Measurements from ENCODE around the gene ILDR2.

The ILDR2 gene

GRCh38 chr1:166911624-166912023 lies 63.7 kb downstream of the ILDR2 start:
- H3K4me3 ChIP-seq (ENCODE audit: low read depth, low read length): no peak overlapping the region
- TF ChIP-seq CTCF (IDR thresholded peaks at IDR 0.05; ENCODE audit: insufficient read depth, low read depth, low read length, missing control alignments): no peak
- no peak for DNase-seq (ENCODE audit: low read depth)

GRCh38 chr1:166910396-166910994 lies 64.8 kb downstream of the ILDR2 start:
- DNase-seq (ENCODE audit: low read depth): peak; percentile 93
- peak; percentile 82 for TF ChIP-seq CTCF (IDR thresholded peaks at IDR 0.05; ENCODE audit: insufficient read depth, low read depth, low read length, missing control alignments)
- no peak overlapping the region for H3K4me3 ChIP-seq (ENCODE audit: low read depth, low read length)

DNA sequence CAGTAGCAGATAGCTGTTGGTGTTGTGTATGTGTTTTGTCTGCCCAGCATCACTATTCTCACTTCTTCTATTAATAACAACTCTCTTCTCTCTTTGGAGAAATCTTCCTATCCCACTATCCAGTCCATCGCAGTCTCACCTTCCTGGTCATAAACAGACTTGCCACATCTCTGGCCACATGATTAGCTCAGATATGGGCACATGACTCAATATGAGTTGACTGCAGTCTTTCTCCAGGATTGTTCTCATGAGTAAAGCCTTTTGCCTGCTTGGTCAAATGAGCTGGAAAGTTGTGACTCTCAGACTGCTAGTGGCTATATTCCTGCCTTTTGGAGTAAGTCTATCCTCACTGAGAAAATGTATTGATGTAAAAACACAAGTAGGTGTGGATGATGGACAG lies 66.4 kb downstream of the ILDR2 start:
- no peak for DNase-seq (ENCODE audit: low read depth)
- no peak for TF ChIP-seq CTCF (IDR thresholded peaks at IDR 0.05; ENCODE audit: insufficient read depth, low read depth, low read length, missing control alignments)
- H3K4me3 ChIP-seq (ENCODE audit: low read depth, low read length): no peak overlapping the region

- DNase-seq (ENCODE audit: low read depth): peak; percentile 50
- TF ChIP-seq CTCF (IDR thresholded peaks at IDR 0.05; ENCODE audit: insufficient read depth, low read depth, low read length, missing control alignments): no peak
- H3K4me3 ChIP-seq (ENCODE audit: low read depth, low read length): no peak overlapping the region
Measured at GRCh38 chr1:166907763-166908162, 67.6 kb downstream of the ILDR2 start.

- no peak for TF ChIP-seq CTCF (IDR thresholded peaks at IDR 0.05; ENCODE audit: insufficient read depth, low read depth, low read length, missing control alignments)
- no peak overlapping the region for H3K4me3 ChIP-seq (ENCODE audit: low read depth, low read length)
- DNase-seq (ENCODE audit: low read depth): no peak
Measured at GRCh38 chr1:166907051-166907450, 68.3 kb downstream of the ILDR2 start.

- no peak for DNase-seq (ENCODE audit: low read depth)
- H3K4me3 ChIP-seq (ENCODE audit: low read depth, low read length): no peak overlapping the region
- TF ChIP-seq CTCF (IDR thresholded peaks at IDR 0.05; ENCODE audit: insufficient read depth, low read depth, low read length, missing control alignments): no peak
Measured at GRCh38 chr1:166906647-166907046, 68.7 kb downstream of the ILDR2 start.

DNA sequence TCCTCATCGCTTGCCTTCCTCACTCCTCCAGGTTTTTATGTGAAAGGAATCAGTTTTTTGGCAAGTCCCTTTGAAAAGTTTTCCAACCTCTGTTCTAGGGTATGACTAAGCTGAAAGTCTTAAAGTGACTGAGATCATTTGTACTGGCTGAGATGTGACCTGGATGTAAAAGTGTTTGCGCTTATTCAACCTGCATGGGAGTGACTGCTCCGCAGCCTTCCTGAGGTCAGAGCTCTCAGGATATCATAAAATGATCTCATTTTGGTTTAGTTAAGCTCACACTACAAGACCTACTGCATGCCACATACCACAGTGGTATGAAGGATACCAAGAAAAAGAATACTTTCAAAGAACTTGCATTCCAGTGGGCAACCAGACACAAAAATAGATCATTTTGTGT lies 69.4 kb downstream of the ILDR2 start:
- DNase-seq (ENCODE audit: low read depth): no peak
- no peak overlapping the region for H3K4me3 ChIP-seq (ENCODE audit: low read depth, low read length)
- no peak for TF ChIP-seq CTCF (IDR thresholded peaks at IDR 0.05; ENCODE audit: insufficient read depth, low read depth, low read length, missing control alignments)

Data from GM12865 (cell line).